ENCODE measurements around the gene CPNE7. TPM values are rescaled to one million over a fixed set of nuclear protein-coding genes. Genes with fewer than 3 reads are reported as not detected.
A peak's percentile ranks its signal among the peaks of the same experiment; 100 is the strongest.

The CPNE7 gene
- total and polyA plus RNA-seq, 2 of the 13 experiments (the other 11 are each of a cell fraction or from before 2014, with no cell fraction given) = 0.59 TPM; not detected in 1

GRCh38 chr16:89581861-89582563 lies 6.5 kb downstream of the CPNE7 start (continued):
- no peak for TF ChIP-seq ZNF276 (CRISPR knock-in tag; IDR thresholded peaks at IDR 0.05; ENCODE audit: low read depth)
- TF ChIP-seq ZNF180 (CRISPR knock-in tag; IDR thresholded peaks at IDR 0.05; ENCODE audit: borderline replicate concordance, low read depth) = no peak
- 0 out of 2 replicates have a peak, but pooled peaks have one; percentile 8 for TF ChIP-seq CEBPB (IDR thresholded peaks at IDR 0.05; ENCODE audit: borderline replicate concordance, low read depth, low read length)
- TF ChIP-seq SALL1 (CRISPR knock-in tag; IDR thresholded peaks at IDR 0.05) = peak; percentile 77
- TF ChIP-seq TFE3 (CRISPR knock-in tag; IDR thresholded peaks at IDR 0.05) = peak; percentile 90
- no peak for TF ChIP-seq THAP8 (CRISPR knock-in tag; IDR thresholded peaks at IDR 0.05; ENCODE audit: borderline replicate concordance)
- TF ChIP-seq ZBTB21 (CRISPR knock-in tag; IDR thresholded peaks at IDR 0.05) = no peak
- no peak for TF ChIP-seq DNMT3B (CRISPR knock-in tag; conservative IDR thresholded peaks at IDR 0.05)
- TF ChIP-seq STAT5B (CRISPR knock-in tag; IDR thresholded peaks at IDR 0.05) = no peak
- no peak for TF ChIP-seq TEAD2 (CRISPR knock-in tag; IDR thresholded peaks at IDR 0.05)
- TF ChIP-seq MEIS2 (CRISPR knock-in tag; IDR thresholded peaks at IDR 0.05) = no peak
- peak; percentile 51; the same call in 1 of the 2 replicates for TF ChIP-seq HNF1B (CRISPR knock-in tag; IDR thresholded peaks at IDR 0.05)
- no peak for TF ChIP-seq TBP (CRISPR knock-in tag; IDR thresholded peaks at IDR 0.05)

Data from HepG2 (cell line).